ENCODE measurements around the gene PLLP. TPM values are rescaled to one million over a fixed set of nuclear protein-coding genes. Genes with fewer than 3 reads are reported as not detected.

PLLP gene
- total and polyA plus RNA-seq, 9 of the 15 experiments (the other 6 are each of a cell fraction or from before 2014, with no cell fraction given): 0.09 to 0.96 (median 0.27) TPM

DNA sequence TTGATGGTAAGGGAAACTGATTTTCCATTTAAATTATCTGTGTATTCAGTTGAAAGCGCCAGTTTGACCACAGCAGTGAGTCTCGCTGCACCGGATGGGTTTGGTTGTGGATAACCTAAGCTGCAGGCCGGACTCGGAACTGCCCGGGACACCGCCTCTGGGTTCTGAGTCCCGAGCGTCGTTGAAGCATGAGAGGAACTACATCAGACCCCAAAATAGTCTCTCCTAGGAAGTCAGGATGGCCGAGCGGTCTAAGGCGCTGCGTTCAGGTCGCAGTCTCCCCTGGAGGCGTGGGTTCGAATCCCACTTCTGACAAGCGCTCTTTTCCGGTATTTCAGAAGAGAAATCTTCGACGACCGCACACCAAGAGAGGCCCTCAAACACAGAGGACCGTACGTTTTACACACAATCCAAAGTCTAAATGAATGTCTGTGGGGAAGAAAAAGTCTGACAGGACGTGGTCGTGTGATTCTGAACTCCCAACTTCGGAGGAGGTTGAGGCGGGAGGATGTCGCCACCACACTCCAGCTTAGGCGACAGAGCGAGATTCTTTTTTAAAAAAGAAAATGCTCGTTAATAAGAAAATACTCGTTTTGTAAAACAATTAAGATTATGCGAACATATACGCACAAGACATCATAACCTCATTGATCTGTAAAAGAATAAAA lies 15.4 kb upstream of the PLLP start (continued):
- TF ChIP-seq, protein P1, sequence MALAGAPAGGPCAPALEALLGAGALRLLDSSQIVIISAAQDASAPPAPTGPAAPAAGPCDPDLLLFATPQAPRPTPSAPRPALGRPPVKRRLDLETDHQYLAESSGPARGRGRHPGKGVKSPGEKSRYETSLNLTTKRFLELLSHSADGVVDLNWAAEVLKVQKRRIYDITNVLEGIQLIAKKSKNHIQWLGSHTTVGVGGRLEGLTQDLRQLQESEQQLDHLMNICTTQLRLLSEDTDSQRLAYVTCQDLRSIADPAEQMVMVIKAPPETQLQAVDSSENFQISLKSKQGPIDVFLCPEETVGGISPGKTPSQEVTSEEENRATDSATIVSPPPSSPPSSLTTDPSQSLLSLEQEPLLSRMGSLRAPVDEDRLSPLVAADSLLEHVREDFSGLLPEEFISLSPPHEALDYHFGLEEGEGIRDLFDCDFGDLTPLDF (CRISPR knock-in tag; IDR thresholded peaks at IDR 0.05): no peak; the same call in 1 of the 2 replicates
- no peak for TF ChIP-seq GABPB2 (CRISPR knock-in tag; conservative IDR thresholded peaks at IDR 0.05)
- TF ChIP-seq ZNF584 (CRISPR knock-in tag; IDR thresholded peaks at IDR 0.05; ENCODE audit: low read depth): no peak
- TF ChIP-seq NCOR1 (IDR thresholded peaks at IDR 0.05): no peak
- no peak for TF ChIP-seq ZC3H4 (CRISPR knock-in tag; IDR thresholded peaks at IDR 0.05; ENCODE audit: borderline replicate concordance)
- TF ChIP-seq MEF2A (IDR thresholded peaks at IDR 0.05; ENCODE audit: control insufficient read depth, low read depth, low read length): peak; percentile 93
- TF ChIP-seq OTX1 (CRISPR knock-in tag; IDR thresholded peaks at IDR 0.05): peak; percentile 64; the same call in 1 of the 2 replicates
- TF ChIP-seq NUFIP1 (IDR thresholded peaks at IDR 0.05; ENCODE audit: partially characterized antibody): peak; percentile 26
- no peak for TF ChIP-seq JUNB (CRISPR knock-in tag; conservative IDR thresholded peaks at IDR 0.05)
- TF ChIP-seq DPF2 (IDR thresholded peaks at IDR 0.05): peak; percentile 46; the same call in 1 of the 2 replicates
- 0 out of 2 replicates have a peak, but pooled peaks have one; percentile 55 for TF ChIP-seq PHF21A (IDR thresholded peaks at IDR 0.05; ENCODE audit: borderline replicate concordance, low read depth)
- no peak for TF ChIP-seq ZNF695 (CRISPR knock-in tag; IDR thresholded peaks at IDR 0.05)
- TF ChIP-seq ZFP1 (CRISPR knock-in tag; IDR thresholded peaks at IDR 0.05): no peak
- TF ChIP-seq, protein P2, sequence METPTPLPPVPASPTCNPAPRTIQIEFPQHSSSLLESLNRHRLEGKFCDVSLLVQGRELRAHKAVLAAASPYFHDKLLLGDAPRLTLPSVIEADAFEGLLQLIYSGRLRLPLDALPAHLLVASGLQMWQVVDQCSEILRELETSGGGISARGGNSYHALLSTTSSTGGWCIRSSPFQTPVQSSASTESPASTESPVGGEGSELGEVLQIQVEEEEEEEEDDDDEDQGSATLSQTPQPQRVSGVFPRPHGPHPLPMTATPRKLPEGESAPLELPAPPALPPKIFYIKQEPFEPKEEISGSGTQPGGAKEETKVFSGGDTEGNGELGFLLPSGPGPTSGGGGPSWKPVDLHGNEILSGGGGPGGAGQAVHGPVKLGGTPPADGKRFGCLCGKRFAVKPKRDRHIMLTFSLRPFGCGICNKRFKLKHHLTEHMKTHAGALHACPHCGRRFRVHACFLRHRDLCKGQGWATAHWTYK (CRISPR knock-in tag; IDR thresholded peaks at IDR 0.05): no peak
- TF ChIP-seq, protein P3, sequence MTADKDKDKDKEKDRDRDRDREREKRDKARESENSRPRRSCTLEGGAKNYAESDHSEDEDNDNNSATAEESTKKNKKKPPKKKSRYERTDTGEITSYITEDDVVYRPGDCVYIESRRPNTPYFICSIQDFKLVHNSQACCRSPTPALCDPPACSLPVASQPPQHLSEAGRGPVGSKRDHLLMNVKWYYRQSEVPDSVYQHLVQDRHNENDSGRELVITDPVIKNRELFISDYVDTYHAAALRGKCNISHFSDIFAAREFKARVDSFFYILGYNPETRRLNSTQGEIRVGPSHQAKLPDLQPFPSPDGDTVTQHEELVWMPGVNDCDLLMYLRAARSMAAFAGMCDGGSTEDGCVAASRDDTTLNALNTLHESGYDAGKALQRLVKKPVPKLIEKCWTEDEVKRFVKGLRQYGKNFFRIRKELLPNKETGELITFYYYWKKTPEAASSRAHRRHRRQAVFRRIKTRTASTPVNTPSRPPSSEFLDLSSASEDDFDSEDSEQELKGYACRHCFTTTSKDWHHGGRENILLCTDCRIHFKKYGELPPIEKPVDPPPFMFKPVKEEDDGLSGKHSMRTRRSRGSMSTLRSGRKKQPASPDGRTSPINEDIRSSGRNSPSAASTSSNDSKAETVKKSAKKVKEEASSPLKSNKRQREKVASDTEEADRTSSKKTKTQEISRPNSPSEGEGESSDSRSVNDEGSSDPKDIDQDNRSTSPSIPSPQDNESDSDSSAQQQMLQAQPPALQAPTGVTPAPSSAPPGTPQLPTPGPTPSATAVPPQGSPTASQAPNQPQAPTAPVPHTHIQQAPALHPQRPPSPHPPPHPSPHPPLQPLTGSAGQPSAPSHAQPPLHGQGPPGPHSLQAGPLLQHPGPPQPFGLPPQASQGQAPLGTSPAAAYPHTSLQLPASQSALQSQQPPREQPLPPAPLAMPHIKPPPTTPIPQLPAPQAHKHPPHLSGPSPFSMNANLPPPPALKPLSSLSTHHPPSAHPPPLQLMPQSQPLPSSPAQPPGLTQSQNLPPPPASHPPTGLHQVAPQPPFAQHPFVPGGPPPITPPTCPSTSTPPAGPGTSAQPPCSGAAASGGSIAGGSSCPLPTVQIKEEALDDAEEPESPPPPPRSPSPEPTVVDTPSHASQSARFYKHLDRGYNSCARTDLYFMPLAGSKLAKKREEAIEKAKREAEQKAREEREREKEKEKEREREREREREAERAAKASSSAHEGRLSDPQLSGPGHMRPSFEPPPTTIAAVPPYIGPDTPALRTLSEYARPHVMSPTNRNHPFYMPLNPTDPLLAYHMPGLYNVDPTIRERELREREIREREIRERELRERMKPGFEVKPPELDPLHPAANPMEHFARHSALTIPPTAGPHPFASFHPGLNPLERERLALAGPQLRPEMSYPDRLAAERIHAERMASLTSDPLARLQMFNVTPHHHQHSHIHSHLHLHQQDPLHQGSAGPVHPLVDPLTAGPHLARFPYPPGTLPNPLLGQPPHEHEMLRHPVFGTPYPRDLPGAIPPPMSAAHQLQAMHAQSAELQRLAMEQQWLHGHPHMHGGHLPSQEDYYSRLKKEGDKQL (CRISPR knock-in tag; IDR thresholded peaks at IDR 0.05; ENCODE audit: borderline replicate concordance): no peak
- TF ChIP-seq, protein P4, sequence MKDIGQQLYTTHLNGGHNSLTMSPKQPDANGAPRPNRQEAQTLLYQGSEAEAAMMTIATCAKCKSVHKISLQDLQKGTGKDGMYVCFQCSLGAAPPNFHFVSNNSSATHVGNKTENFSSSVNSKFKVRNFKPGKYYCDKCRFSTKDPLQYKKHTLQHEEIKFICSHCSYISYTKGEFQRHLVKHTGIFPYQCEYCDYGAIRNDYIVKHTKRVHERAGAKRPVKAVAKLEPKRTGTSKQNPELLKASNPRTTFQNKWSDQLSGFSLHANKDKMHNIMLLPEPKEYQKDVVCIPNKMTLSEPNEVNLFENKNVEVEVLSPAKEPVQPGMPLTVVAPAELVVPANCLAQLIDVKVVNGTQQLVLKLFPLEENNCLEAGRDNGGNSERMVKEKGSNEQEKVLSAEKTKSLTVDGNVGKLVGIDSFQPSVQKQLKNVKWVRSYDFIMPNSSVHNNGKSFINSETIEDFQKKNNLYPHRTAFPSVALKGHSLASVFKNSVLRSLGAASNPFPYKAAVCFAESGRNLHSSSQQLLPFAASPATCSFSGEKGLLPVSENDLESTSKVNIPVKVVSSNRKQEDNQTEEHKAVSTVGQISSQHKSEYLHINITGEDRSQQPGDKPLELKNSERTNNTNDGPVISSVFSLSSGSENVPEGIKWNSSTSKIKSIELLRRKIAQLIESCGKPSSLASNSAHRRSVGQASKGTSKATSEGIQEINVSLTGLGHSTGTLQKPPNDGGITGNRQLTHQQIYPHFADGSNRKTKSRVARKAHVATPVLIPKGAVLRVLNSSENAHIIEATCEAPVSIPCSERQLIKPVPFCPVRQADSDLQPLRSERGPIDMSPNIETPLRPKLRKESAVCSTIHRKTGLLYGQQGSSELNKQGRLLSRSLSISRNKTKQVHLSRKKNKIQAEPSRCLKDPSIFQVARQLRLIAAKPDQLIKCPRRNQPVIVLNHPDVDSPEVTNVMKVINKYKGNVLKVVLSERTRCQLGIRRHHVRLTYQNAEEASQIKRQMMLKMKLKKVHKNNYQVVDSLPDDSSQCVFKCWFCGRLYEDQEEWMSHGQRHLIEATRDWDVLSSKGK (CRISPR knock-in tag; IDR thresholded peaks at IDR 0.05): no peak
- no peak for TF ChIP-seq ARID2 (IDR thresholded peaks at IDR 0.05)

All from K562 (cell line).